Measurements from ENCODE around the gene ITGAV.

ITGAV gene

GRCh38 chr2:186696804-186697203 lies 106.9 kb downstream of the ITGAV start:
- TF ChIP-seq CTCF (IDR thresholded peaks at IDR 0.05), result no peak

- no peak for TF ChIP-seq CTCF (IDR thresholded peaks at IDR 0.05)
Measured at GRCh38 chr2:186697536-186697935, 107.7 kb downstream of the ITGAV start.

GRCh38 chr2:186699742-186700141 lies 109.9 kb downstream of the ITGAV start:
- TF ChIP-seq CTCF (IDR thresholded peaks at IDR 0.05), result no peak

GRCh38 chr2:186702006-186702405 lies 112.2 kb downstream of the ITGAV start:
- no peak for TF ChIP-seq CTCF (IDR thresholded peaks at IDR 0.05)

GRCh38 chr2:186702501-186702900 lies 112.6 kb downstream of the ITGAV start:
- no peak for TF ChIP-seq CTCF (IDR thresholded peaks at IDR 0.05)

GRCh38 chr2:186704897-186705296 lies 115.0 kb downstream of the ITGAV start:
- TF ChIP-seq CTCF (IDR thresholded peaks at IDR 0.05), result no peak

GRCh38 chr2:186709529-186710450 lies 119.9 kb downstream of the ITGAV start:
- TF ChIP-seq CTCF (IDR thresholded peaks at IDR 0.05), result no peak
